Right lung (tissue), 5 donors: ENCODE results near the gene KYNU. TPM values are rescaled to one million over a fixed set of nuclear protein-coding genes. Genes with fewer than 3 reads are reported as not detected.
"Not testable (repeated sequence)": the region's sequence is repeated elsewhere in the genome, so short reads cannot be mapped to it uniquely, and the experiment has no call there.

Source experiments
- DNase-seq, 2 donors: peaks; one replicate each; pipeline ENCODE4 v3.0.0-alpha.2; 2013
- polyA plus RNA-seq, 5 donors: library from polyadenylated mRNA; unstranded; fragments of 120-200 nt; gene quantifications; one replicate each; pipeline versions ENCODE4 v1.2.1 to v1.2.3, GENCODE V29; 2013; ENCODE audit warnings: inconsistent platforms in 1 of 5, low replicate concordance in 1 of 5; ENCODE audit not compliant: insufficient read length in 5 of 5, insufficient read depth in 1 of 5

KYNU gene
- polyA plus RNA-seq, 5 donors: 0.56 to 1.1 (median 0.67) TPM

DNA sequence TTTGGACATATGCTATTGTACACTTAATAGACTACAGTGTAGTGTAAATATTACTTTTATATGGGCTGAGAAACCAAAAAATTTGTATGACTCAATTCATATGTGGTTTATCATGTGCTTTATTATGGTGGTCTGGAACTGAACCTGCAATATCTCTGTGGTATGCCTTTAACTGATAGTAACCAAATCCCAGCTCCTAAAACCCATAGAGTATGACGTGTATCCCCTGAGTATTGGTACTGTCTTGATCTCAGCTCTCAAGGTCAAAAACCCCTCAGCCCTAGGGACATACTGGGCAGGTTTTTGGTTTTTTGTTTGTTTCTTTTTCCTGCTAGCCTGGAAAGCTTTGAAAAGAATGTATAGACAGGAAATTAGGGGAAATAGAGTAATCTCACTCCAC lies 209.6 kb downstream of the KYNU start:
- no peak for DNase-seq

DNA sequence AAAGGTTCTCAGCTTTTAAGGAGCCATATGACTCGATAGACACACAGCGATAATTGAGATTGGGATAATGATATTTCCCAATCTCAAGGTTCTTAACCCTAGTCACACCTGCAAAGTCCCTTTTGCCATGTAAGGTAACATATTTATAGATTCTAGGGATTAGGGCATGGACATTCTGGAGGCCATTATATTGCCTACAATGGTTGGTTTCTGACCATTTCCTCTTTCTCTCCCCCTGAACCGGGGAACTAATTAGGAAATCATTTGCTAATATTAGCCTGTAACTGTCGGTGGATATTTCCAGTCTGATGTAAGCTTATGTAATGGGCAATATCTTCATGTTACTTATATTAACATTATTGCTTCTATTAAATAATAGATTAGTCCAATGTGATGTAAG lies 210.9 kb downstream of the KYNU start:
- DNase-seq: no peak

DNA sequence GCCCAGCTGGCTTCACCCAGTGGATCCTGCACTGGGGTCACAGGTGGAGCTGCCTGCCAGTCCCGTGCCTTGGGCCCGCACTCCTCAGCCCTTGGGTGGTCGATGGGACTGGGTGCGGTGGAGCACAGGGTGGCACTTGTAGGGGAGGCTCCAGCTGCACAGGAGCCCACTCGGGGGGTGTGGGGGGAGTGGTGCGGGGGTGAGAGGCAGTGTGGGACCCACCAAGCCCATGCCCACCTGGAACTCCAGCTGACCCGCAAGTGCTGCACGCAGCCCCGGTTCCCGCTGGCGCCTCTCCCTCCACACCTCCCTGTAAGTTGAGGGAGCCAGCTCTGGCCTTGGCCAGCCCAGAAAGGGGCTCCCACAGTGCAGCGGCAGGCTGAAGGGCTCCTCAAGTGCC lies 212.1 kb downstream of the KYNU start:
- DNase-seq: not testable (repeated sequence)
